Measurements from ENCODE around the gene THY1.
"Not testable (repeated sequence)": the region's sequence is repeated elsewhere in the genome, so short reads cannot be mapped to it uniquely, and the experiment has no call there.

Gene THY1

GRCh38 chr11:119461229-119461963, 38.4 kb upstream of the THY1 start:
- TF ChIP-seq, protein P1, sequence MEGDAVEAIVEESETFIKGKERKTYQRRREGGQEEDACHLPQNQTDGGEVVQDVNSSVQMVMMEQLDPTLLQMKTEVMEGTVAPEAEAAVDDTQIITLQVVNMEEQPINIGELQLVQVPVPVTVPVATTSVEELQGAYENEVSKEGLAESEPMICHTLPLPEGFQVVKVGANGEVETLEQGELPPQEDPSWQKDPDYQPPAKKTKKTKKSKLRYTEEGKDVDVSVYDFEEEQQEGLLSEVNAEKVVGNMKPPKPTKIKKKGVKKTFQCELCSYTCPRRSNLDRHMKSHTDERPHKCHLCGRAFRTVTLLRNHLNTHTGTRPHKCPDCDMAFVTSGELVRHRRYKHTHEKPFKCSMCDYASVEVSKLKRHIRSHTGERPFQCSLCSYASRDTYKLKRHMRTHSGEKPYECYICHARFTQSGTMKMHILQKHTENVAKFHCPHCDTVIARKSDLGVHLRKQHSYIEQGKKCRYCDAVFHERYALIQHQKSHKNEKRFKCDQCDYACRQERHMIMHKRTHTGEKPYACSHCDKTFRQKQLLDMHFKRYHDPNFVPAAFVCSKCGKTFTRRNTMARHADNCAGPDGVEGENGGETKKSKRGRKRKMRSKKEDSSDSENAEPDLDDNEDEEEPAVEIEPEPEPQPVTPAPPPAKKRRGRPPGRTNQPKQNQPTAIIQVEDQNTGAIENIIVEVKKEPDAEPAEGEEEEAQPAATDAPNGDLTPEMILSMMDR (IDR thresholded peaks at IDR 0.05; ENCODE audit: extremely low read depth, missing control alignments), result no peak
- no peak for DNase-seq (ENCODE audit: low spot score)

- DNase-seq (ENCODE audit: low spot score), result no peak
- TF ChIP-seq, protein P1 (IDR thresholded peaks at IDR 0.05; ENCODE audit: extremely low read depth, missing control alignments), result no peak
Measured at GRCh38 chr11:119460582-119460981, 37.6 kb upstream of the THY1 start.

- TF ChIP-seq, protein P1 (IDR thresholded peaks at IDR 0.05; ENCODE audit: extremely low read depth, missing control alignments), result no peak
- no peak for DNase-seq (ENCODE audit: low spot score)
Measured at GRCh38 chr11:119460097-119460496, 37.1 kb upstream of the THY1 start.

DNA sequence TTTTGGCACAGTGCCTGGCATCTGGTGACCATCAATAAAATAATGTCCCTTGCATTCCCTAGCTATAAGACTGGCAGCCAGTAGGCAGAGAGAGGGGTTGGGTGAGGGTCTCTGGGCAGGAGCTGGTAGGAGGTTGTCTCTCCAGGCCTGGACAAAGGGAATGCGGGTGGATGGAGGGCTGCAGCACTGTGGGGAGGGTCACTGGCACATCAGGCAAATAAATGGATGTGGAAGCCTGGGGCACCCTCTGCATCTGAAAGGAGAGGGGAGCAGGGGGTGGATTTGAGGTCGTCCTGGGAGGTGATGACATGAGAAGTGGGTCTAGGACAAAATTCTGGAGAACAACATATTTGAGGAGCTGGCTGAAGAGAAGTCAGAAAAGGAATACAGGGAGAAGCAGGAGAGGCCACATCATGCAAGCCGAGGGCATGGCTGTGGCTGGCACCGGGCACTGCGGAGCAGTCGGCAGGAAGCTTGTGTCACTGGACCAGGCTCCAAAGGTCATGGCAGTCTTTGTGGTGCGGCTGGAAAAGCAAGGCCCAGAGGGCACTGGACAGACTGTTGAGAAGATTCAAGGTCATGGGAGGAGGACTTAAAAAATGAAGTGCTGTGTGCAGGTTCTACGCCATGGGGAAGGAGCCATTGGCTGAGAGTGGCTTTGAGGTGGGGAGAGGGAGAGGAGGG, 36.5 kb upstream of the THY1 start:
- TF ChIP-seq, protein P1 (IDR thresholded peaks at IDR 0.05; ENCODE audit: extremely low read depth, missing control alignments), result no peak

DNA sequence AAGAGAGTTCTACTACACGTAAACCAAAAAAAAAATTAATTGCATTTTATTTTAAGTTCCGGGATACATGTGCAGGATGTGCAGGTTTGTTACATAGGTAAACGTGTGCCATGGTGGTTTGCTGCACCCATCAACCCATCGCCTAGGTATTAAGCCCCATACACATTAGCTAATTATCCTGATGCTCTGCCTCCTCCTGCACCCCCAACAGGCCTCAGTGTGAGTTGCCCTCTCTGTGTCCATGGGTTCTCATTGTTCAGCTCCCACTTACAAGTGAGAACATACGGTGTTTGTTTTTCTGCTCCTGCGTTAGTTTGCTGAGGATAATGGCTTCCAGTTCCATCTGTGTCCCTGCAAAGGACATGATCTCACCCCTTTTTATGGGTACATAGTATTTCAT, 32.7 kb upstream of the THY1 start:
- DNase-seq (ENCODE audit: low spot score), result not testable (repeated sequence)

More for the DNA sequence above, 36.5 kb upstream of the THY1 start:
- no peak for DNase-seq (ENCODE audit: low spot score)

GRCh38 chr11:119455241-119455640, 32.3 kb upstream of the THY1 start:
- DNase-seq (ENCODE audit: low spot score), result not testable (repeated sequence)

GRCh38 chr11:119453881-119454280, 30.9 kb upstream of the THY1 start:
- no peak for DNase-seq (ENCODE audit: low spot score)
- TF ChIP-seq, protein P1 (IDR thresholded peaks at IDR 0.05; ENCODE audit: extremely low read depth, missing control alignments), result no peak

DNA sequence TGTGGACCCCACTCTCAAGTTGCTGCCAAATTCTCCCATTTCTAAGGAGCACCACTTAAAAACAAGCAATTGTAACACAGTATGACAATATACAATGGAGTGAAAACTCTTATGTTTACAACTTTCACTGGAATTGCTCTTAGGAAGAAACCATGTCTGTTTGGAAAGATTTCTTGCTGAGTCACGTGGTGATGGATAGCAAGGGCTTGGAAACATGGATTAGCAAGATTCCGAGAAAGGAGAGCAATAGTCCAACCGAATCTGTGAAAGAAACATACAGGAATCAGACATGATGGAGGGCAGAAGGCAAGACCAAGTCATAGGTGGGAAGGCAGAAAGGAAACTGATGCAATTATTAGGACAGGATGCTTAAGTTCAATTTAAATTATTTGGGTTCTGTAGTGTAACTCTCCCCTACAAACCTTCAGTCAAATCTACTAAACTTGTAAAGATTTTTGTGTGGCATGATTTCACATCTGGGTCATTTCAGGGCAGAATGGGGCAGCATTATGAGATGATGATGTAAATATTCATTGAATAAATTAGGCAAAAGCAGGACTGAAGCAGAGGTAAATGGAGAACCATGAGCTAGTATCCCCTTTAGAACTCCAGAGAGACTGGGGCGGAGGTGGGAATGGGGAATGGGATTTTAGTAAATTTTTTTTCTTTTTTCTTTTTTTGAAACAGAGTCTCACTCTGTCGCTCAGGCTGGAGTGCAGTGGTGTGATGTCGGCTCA, 27.8 kb upstream of the THY1 start:
- TF ChIP-seq, protein P1 (IDR thresholded peaks at IDR 0.05; ENCODE audit: extremely low read depth, missing control alignments), result no peak
- DNase-seq (ENCODE audit: low spot score), result no peak
